K562 (cell line): Measurements from ENCODE around the gene MYMX.

Source experiments
- POLR2AphosphoS2 ChIP-seq: IDR thresholded peaks from 2 replicates; pipeline ENCODE4 v1.6.1; 2012; ENCODE audit warnings: low read length, improper control_type of control experiment
- SRF ChIP-seq, 2 experiments: fragments of 250-450, 450-650 bp in 1 of 2; sonication (Bioruptor Pico) in 1 of 2; sonication (generic) in 1 of 2; formaldehyde crosslinking; IDR thresholded peaks; 2 replicates each; pipeline versions ENCODE4 v1.5.0 to v1.5.1; 2020 to 2022; ENCODE audit warnings: mild to moderate bottlenecking in 1 of 2, missing genetic modification reagents in 1 of 2
- TF ChIP-seq, protein P1 (sequence below): sonication (generic); formaldehyde crosslinking; IDR thresholded peaks from 2 replicates; pipeline ENCODE4 v1.8.1; 2023; ENCODE audit warnings: mild to moderate bottlenecking, missing genetic modification reagents
- TF ChIP-seq, protein P2 (sequence below), 3 experiments: IDR thresholded peaks in 2 of 3; conservative IDR thresholded peaks in 1 of 3; 2 replicates each; pipeline ENCODE4 v1.5.1; 2011 to 2012; ENCODE audit warnings: low read length in 3 of 3, mild to moderate bottlenecking in 3 of 3, control low read depth in 2 of 3, improper control_type of control experiment in 1 of 3, inconsistent platforms in 1 of 3, low read depth in 1 of 3, mixed read lengths in 1 of 3, moderate library complexity in 1 of 3; ENCODE audit not compliant: insufficient read depth in 2 of 3

DNA sequence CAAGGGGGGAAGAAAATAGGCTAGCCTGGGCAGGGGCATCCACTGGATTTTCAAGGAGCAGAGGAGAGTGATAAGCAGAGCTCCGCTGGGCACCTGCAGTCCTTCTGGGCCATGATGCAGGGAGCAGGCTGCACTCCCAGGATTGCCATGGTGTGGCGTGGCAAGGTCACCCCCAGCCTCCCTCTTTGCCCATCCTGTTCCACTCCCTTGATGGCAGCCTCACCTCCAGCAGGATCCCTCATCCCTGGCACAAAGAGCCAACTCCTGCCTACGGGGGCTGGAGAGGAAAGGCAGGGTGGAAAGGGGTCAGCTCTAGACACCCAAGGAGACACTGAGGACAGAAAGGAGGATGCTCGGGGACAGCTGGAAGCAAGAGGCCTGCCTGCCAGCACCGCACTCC, 22.4 kb upstream of the MYMX start:
- TF ChIP-seq, protein P1, sequence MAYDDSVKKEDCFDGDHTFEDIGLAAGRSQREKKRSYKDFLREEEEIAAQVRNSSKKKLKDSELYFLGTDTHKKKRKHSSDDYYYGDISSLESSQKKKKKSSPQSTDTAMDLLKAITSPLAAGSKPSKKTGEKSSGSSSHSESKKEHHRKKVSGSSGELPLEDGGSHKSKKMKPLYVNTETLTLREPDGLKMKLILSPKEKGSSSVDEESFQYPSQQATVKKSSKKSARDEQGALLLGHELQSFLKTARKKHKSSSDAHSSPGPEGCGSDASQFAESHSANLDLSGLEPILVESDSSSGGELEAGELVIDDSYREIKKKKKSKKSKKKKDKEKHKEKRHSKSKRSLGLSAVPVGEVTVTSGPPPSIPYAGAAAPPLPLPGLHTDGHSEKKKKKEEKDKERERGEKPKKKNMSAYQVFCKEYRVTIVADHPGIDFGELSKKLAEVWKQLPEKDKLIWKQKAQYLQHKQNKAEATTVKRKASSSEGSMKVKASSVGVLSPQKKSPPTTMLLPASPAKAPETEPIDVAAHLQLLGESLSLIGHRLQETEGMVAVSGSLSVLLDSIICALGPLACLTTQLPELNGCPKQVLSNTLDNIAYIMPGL (CRISPR knock-in tag) = no peak
- TF ChIP-seq POLR2AphosphoS2 (no peak), SRF (CRISPR knock-in tag; IDR thresholded peaks at IDR 0.05) (no peak)
- TF ChIP-seq, protein P2, sequence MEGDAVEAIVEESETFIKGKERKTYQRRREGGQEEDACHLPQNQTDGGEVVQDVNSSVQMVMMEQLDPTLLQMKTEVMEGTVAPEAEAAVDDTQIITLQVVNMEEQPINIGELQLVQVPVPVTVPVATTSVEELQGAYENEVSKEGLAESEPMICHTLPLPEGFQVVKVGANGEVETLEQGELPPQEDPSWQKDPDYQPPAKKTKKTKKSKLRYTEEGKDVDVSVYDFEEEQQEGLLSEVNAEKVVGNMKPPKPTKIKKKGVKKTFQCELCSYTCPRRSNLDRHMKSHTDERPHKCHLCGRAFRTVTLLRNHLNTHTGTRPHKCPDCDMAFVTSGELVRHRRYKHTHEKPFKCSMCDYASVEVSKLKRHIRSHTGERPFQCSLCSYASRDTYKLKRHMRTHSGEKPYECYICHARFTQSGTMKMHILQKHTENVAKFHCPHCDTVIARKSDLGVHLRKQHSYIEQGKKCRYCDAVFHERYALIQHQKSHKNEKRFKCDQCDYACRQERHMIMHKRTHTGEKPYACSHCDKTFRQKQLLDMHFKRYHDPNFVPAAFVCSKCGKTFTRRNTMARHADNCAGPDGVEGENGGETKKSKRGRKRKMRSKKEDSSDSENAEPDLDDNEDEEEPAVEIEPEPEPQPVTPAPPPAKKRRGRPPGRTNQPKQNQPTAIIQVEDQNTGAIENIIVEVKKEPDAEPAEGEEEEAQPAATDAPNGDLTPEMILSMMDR (IDR thresholded peaks at IDR 0.05 in 2 of 3, conservative IDR thresholded peaks at IDR 0.05 in 1 of 3; ENCODE audit: insufficient read depth in 2 of 3, low read depth in 1 of 3, low read length in 3 of 3) = no peak
